GM23248 (cell line): ENCODE data around the gene DAAM1. TPM values are rescaled to one million over a fixed set of nuclear protein-coding genes. Genes with fewer than 3 reads are reported as not detected.
A peak's percentile ranks its signal among the peaks of the same experiment; 100 is the strongest.

ENCODE experiments used
- DNase-seq: peaks from one replicate; pipeline ENCODE4 v3.0.0-alpha.2; 2015
- H2AFZ ChIP-seq: fragments of 200-600 bp; sonication (generic); 2 replicates; pipeline ENCODE4 v1.6.1; 2016; ENCODE audit warnings: antibody characterized with exemption
- H3F3A ChIP-seq: fragments of 200-600 bp; sonication (generic); 2 replicates; pipeline ENCODE4 v1.6.1; 2016; ENCODE audit warnings: mild to moderate bottlenecking, antibody characterized with exemption, mixed run types; ENCODE audit not compliant: insufficient read depth
- H3K27ac ChIP-seq: fragments of 200-600 bp; sonication (generic); 2 replicates; pipeline ENCODE4 v1.5.1; 2016; ENCODE audit warnings: mild to moderate bottlenecking
- H3K27me3 ChIP-seq: fragments of 200-600 bp; sonication (generic); replicated peaks from 2 replicates; pipeline ENCODE4 v1.6.1; 2016; ENCODE audit warnings: mild to moderate bottlenecking; ENCODE audit not compliant: insufficient read depth
- H3K36me3 ChIP-seq: fragments of 200-600 bp; sonication (generic); 2 replicates; pipeline ENCODE4 v1.6.1; 2016; ENCODE audit warnings: low read depth, mild to moderate bottlenecking
- H3K4me1 ChIP-seq: fragments of 200-600 bp; sonication (generic); 2 replicates; pipeline ENCODE4 v1.6.1; 2016; ENCODE audit warnings: mild to moderate bottlenecking; ENCODE audit not compliant: insufficient read depth
- H3K4me2 ChIP-seq: fragments of 200-600 bp; sonication (generic); one replicate; pipeline ENCODE4 v1.6.1; 2016; ENCODE audit warnings: mild to moderate bottlenecking; ENCODE audit not compliant: unreplicated experiment
- H3K4me3 ChIP-seq: fragments of 200-600 bp; sonication (generic); 2 replicates; pipeline ENCODE4 v1.5.1; 2016; ENCODE audit warnings: mild to moderate bottlenecking
- H3K79me2 ChIP-seq: fragments of 200-600 bp; sonication (generic); 2 replicates; pipeline ENCODE4 v1.6.1; 2016; ENCODE audit warnings: mild to moderate bottlenecking; ENCODE audit not compliant: insufficient read depth
- H3K9ac ChIP-seq: fragments of 200-600 bp; sonication (generic); 2 replicates; pipeline ENCODE4 v1.6.1; 2016; ENCODE audit warnings: mild to moderate bottlenecking
- H3K9me2 ChIP-seq: fragments of 200-600 bp; sonication (generic); 2 replicates; pipeline ENCODE4 v1.6.1; 2016; ENCODE audit warnings: mixed run types, mild to moderate bottlenecking, moderate library complexity; ENCODE audit not compliant: insufficient read depth
- H3K9me3 ChIP-seq: fragments of 200-600 bp; sonication (generic); one replicate; pipeline ENCODE4 v1.6.1; 2017; ENCODE audit warnings: low read depth
- H4K20me1 ChIP-seq: fragments of 200-600 bp; sonication (generic); 2 replicates; pipeline ENCODE4 v1.6.0; 2016; ENCODE audit not compliant: insufficient read depth
- EZH2 ChIP-seq: fragments of 200-600 bp; sonication (generic); IDR thresholded peaks from 2 replicates; pipeline ENCODE4 v1.6.1; 2018; ENCODE audit warnings: antibody characterized with exemption, mild to moderate bottlenecking; ENCODE audit not compliant: insufficient read depth, poor library complexity, severe bottlenecking
- EZH2phosphoT487 ChIP-seq: fragments of 200-600 bp; sonication (generic); IDR thresholded peaks from 2 replicates; pipeline ENCODE4 v1.6.1; 2018; ENCODE audit warnings: antibody characterized with exemption, moderate library complexity, mild to moderate bottlenecking, low read depth; ENCODE audit not compliant: insufficient read depth
- WGBS, 2 experiments: methylation state at CpG; one replicate each; pipeline ENCODE4 v1.1.6; 2015 to 2017; ENCODE audit warnings: low lambda C conversion rate in 2 of 2, low coverage in 1 of 2; ENCODE audit errors: missing lambda C conversion rate in 2 of 2; 5-methylcytosine and 5-hydroxymethylcytosine counted together
- in situ Hi-C: fragments of 300-500 bp; cut with MboI; formaldehyde crosslinking; loops from 2 replicates; pipeline ENCODE4 v1.15.0; 2020
- polyA plus RNA-seq: library from polyadenylated mRNA; unstranded; fragments of >200 nt; fragmentation: Nextera tagmentation; extraction: Ambion mirVana; gene quantifications from 2 replicates; pipeline ENCODE4 v1.2.1, GENCODE V29; 2016
- total RNA-seq: library from RNA; depleted of rRNA; stranded (reverse); fragments of >200 nt; shearing (Covaris generic); gene quantifications from 2 replicates; pipeline ENCODE4 v1.2.3, GENCODE V29; 2014

The DAAM1 gene
- total and polyA plus RNA-seq, 2 experiments from 2014 or later: 17.4 to 17.5 TPM

GRCh38 chr14:59359431-59360124 lies 171.1 kb downstream of the DAAM1 start:
- peak; percentile 16 for DNase-seq
- peaks cover 44% of the 10 kb centered on the region for H3F3A ChIP-seq
- H3K4me3 ChIP-seq: no peak overlapping the region
- H3K27ac ChIP-seq: no peak overlapping the region
- no peak overlapping the region for H3K9ac ChIP-seq
- no peaks in the 10 kb centered on the region for H3K79me2 ChIP-seq
- H3K27me3 ChIP-seq: no peaks in the 10 kb centered on the region
- H3K4me2 ChIP-seq: no peak overlapping the region
- no peaks in the 10 kb centered on the region for H3K9me2 ChIP-seq
- H3K4me1 ChIP-seq: peaks cover 61% of the 10 kb centered on the region
- H2AFZ ChIP-seq: no peak overlapping the region
- H3K36me3 ChIP-seq: peaks cover 16% of the 10 kb centered on the region
- TF ChIP-seq EZH2phosphoT487 (no peak), EZH2 (no peak)
- WGBS, 2 experiments: 66 to 73% methylated on average over 4 of the region's 4 CpGs
- no peaks in the 10 kb centered on the region for H3K9me3 ChIP-seq
- in situ Hi-C loops: no loop called here
- H4K20me1 ChIP-seq: no peaks in the 10 kb centered on the region

GRCh38 chr14:59360233-59360632 lies 171.8 kb downstream of the DAAM1 start:
- peaks cover 54% of the 10 kb centered on the region for H3K4me1 ChIP-seq
- H3F3A ChIP-seq: peaks cover 39% of the 10 kb centered on the region
- no peaks in the 10 kb centered on the region for H3K27me3 ChIP-seq
- H3K4me2 ChIP-seq: no peak overlapping the region
- no peak overlapping the region for H3K9ac ChIP-seq
- no peak overlapping the region for H3K4me3 ChIP-seq
- H3K79me2 ChIP-seq: no peaks in the 10 kb centered on the region
- no peaks in the 10 kb centered on the region for H3K9me2 ChIP-seq
- no peak for TF ChIP-seq EZH2
- no peak for TF ChIP-seq EZH2phosphoT487
- no peak for DNase-seq
- H3K27ac ChIP-seq: no peak overlapping the region
- H3K9me3 ChIP-seq: no peaks in the 10 kb centered on the region
- no peaks in the 10 kb centered on the region for H4K20me1 ChIP-seq
- in situ Hi-C loops: no loop called here
- H2AFZ ChIP-seq: no peak overlapping the region
- peaks cover 23% of the 10 kb centered on the region for H3K36me3 ChIP-seq

- WGBS, 2 experiments: 79 to 83% methylated on average over 13 of the region's 13 CpGs
- no peak overlapping the region for H3K9ac ChIP-seq
- DNase-seq: peak; percentile 79
Measured at GRCh38 chr14:59360923-59361794, 172.7 kb downstream of the DAAM1 start.

GRCh38 chr14:59362513-59362912 lies 174.0 kb downstream of the DAAM1 start:
- Histone ChIP-seq H3F3A (peaks cover 39% of the 10 kb centered on the region), H4K20me1 (no peaks in the 10 kb centered on the region), H3K79me2 (no peaks in the 10 kb centered on the region), H3K27ac (peak overlapping the region; percentile 43; the same call in 1 of the 2 replicates), H3K9me3 (no peaks in the 10 kb centered on the region), H2AFZ (no peak overlapping the region), H3K9ac (no peak overlapping the region), H3K4me3 (no peak overlapping the region), H3K4me2 (no peak overlapping the region), H3K36me3 (peaks cover 16% of the 10 kb centered on the region; the same call in 1 of the 2 replicates), H3K4me1 (peaks cover 51% of the 10 kb centered on the region), H3K27me3 (no peaks in the 10 kb centered on the region), H3K9me2 (no peaks in the 10 kb centered on the region)
- WGBS, 2 experiments: 77 to 89% methylated on average over 2 of the region's 2 CpGs
- no peak for TF ChIP-seq EZH2phosphoT487
- no peak for TF ChIP-seq EZH2
- in situ Hi-C loops: no loop called here
- peak; percentile 52 for DNase-seq

More at GRCh38 chr14:59360923-59361794, 172.7 kb downstream of the DAAM1 start:
- Histone ChIP-seq H3K4me2 (no peak overlapping the region), H3K4me3 (no peak overlapping the region), H3K4me1 (peaks cover 54% of the 10 kb centered on the region), H3K27me3 (no peaks in the 10 kb centered on the region), H3K27ac (no peak overlapping the region), H3F3A (peaks cover 39% of the 10 kb centered on the region), H3K9me2 (no peaks in the 10 kb centered on the region), H3K36me3 (peaks cover 16% of the 10 kb centered on the region; the same call in 1 of the 2 replicates), H2AFZ (no peak overlapping the region), H3K79me2 (no peaks in the 10 kb centered on the region), H4K20me1 (no peaks in the 10 kb centered on the region), H3K9me3 (no peaks in the 10 kb centered on the region)
- in situ Hi-C loops: no loop called here
- TF ChIP-seq EZH2phosphoT487: no peak
- no peak for TF ChIP-seq EZH2
